ENCODE results near the gene TANC1. TPM values are rescaled to one million over a fixed set of nuclear protein-coding genes. Genes with fewer than 3 reads are reported as not detected.

The TANC1 gene
- total and polyA plus RNA-seq, 3 donors from 2014 or later: 8.6 to 19.3 (median 16.2) TPM

GRCh38 chr2:159187106-159187505, 218.7 kb downstream of the TANC1 start:
- no peak overlapping the region for H3K27ac ChIP-seq
- intact Hi-C loops (cut with DNase I; ENCODE audit: low total_unique reads): no loop called here
- H3K9me3 ChIP-seq: no peaks in the 10 kb centered on the region
- no peaks in the 10 kb centered on the region for H3K27me3 ChIP-seq
- no peak for TF ChIP-seq POLR2A (IDR thresholded peaks at IDR 0.05)
- no peak for TF ChIP-seq CTCF (IDR thresholded peaks at IDR 0.05)
- no peak for DNase-seq
- 58 to 65% methylated on average over 6 of the region's 6 CpGs for WGBS, 2 donors
- no peak overlapping the region for H3K4me3 ChIP-seq
- H3K4me1 ChIP-seq: no peaks in the 10 kb centered on the region
- H3K36me3 ChIP-seq (ENCODE audit: low read depth, missing control alignments): no peaks in the 10 kb centered on the region

- H3K27me3 ChIP-seq: no peaks in the 10 kb centered on the region
- no peaks in the 10 kb centered on the region for H3K4me1 ChIP-seq
- no peak for DNase-seq
- WGBS, 2 donors: 60 to 85% methylated on average over 2 to 4 of the region's 4 CpGs
- intact Hi-C loops (cut with DNase I; ENCODE audit: low total_unique reads): no loop called here
- H3K36me3 ChIP-seq (ENCODE audit: low read depth, missing control alignments): no peaks in the 10 kb centered on the region
- H3K27ac ChIP-seq: no peak overlapping the region
- no peak overlapping the region for H3K4me3 ChIP-seq
- no peaks in the 10 kb centered on the region for H3K9me3 ChIP-seq
- TF ChIP-seq CTCF (IDR thresholded peaks at IDR 0.05) (no peak), POLR2A (IDR thresholded peaks at IDR 0.05) (no peak)
Observed at GRCh38 chr2:159188449-159188848, 220.0 kb downstream of the TANC1 start.

- Histone ChIP-seq H3K9me3 (no peaks in the 10 kb centered on the region), H3K36me3 (ENCODE audit: low read depth, missing control alignments) (no peaks in the 10 kb centered on the region), H3K27ac (no peak overlapping the region), H3K27me3 (no peaks in the 10 kb centered on the region), H3K4me1 (no peaks in the 10 kb centered on the region), H3K4me3 (no peak overlapping the region)
- intact Hi-C loops (cut with DNase I; ENCODE audit: low total_unique reads): no loop called here
- DNase-seq: no peak
- TF ChIP-seq CTCF (IDR thresholded peaks at IDR 0.05) (no peak), POLR2A (IDR thresholded peaks at IDR 0.05) (no peak)
- 93 to 95% methylated on average over 12 of the region's 12 CpGs for WGBS, 2 donors
Observed at GRCh38 chr2:159192371-159192918, 224.0 kb downstream of the TANC1 start.

GRCh38 chr2:159193791-159194190, 225.4 kb downstream of the TANC1 start:
- DNase-seq: no peak
- Histone ChIP-seq H3K4me3 (no peak overlapping the region), H3K27me3 (no peaks in the 10 kb centered on the region), H3K4me1 (no peaks in the 10 kb centered on the region), H3K36me3 (ENCODE audit: low read depth, missing control alignments) (no peaks in the 10 kb centered on the region), H3K27ac (no peak overlapping the region), H3K9me3 (no peaks in the 10 kb centered on the region)
- intact Hi-C loops (cut with DNase I; ENCODE audit: low total_unique reads): no loop called here
- TF ChIP-seq POLR2A (IDR thresholded peaks at IDR 0.05) (no peak), CTCF (IDR thresholded peaks at IDR 0.05) (no peak)
- 93 to 94% methylated on average over 4 of the region's 4 CpGs for WGBS, 2 donors

GRCh38 chr2:159194241-159194640, 225.8 kb downstream of the TANC1 start:
- Histone ChIP-seq H3K4me1 (no peaks in the 10 kb centered on the region), H3K27ac (no peak overlapping the region), H3K9me3 (no peaks in the 10 kb centered on the region), H3K36me3 (ENCODE audit: low read depth, missing control alignments) (no peaks in the 10 kb centered on the region), H3K27me3 (no peaks in the 10 kb centered on the region), H3K4me3 (no peak overlapping the region)
- WGBS, 2 donors: 90 to 92% methylated on average over 10 of the region's 10 CpGs
- no peak for TF ChIP-seq CTCF (IDR thresholded peaks at IDR 0.05)
- TF ChIP-seq POLR2A (IDR thresholded peaks at IDR 0.05): no peak
- no peak for DNase-seq
- intact Hi-C loops (cut with DNase I; ENCODE audit: low total_unique reads): no loop called here

Data from testis (tissue), 3 donors.